COLO668 (cell line): Measurements from ENCODE around the gene EXO5.
"Not testable (repeated sequence)": the region's sequence is repeated elsewhere in the genome, so short reads cannot be mapped to it uniquely, and the experiment has no call there.

ENCODE experiments used
- DNase-seq: peaks from one replicate; lab custom pipeline; 2025; ENCODE audit not compliant: unreplicated experiment; lab: John Stamatoyannopoulos, UW

EXO5 gene

GRCh38 chr1:40508375-40509341 is at the start of gene EXO5:
Gene EXO5, plus strand, starts transcription at chr1:40508767. Its CDS starts 5,778 bp downstream, at chr1:40514545.
- peak; percentile 100 for DNase-seq

GRCh38 chr1:40462956-40463590 is 45.5 kb upstream of the EXO5 start:
- DNase-seq, result no peak

- no peak for DNase-seq
Observed at GRCh38 chr1:40469327-40469726, 39.2 kb upstream of the EXO5 start.

- DNase-seq, result no peak
Observed at GRCh38 chr1:40475268-40475667, 33.3 kb upstream of the EXO5 start.

- DNase-seq, result peak; percentile 100
Observed at GRCh38 chr1:40476924-40477677, 31.5 kb upstream of the EXO5 start, which contains the start of gene ZFP69. Gene ZFP69, plus strand, starts transcription at chr1:40477290. Its CDS starts 2,072 bp downstream, at chr1:40479362.

- peak; percentile 100 for DNase-seq
Observed at GRCh38 chr1:40477678-40478053, 30.9 kb upstream of the EXO5 start.

- no peak for DNase-seq
Observed at GRCh38 chr1:40478276-40478675, 30.3 kb upstream of the EXO5 start.

GRCh38 chr1:40479156-40479555 is 29.4 kb upstream of the EXO5 start:
- no peak for DNase-seq

GRCh38 chr1:40495315-40495903 is 13.2 kb upstream of the EXO5 start:
- DNase-seq, result no peak

GRCh38 chr1:40502651-40503050 is 5.9 kb upstream of the EXO5 start:
- DNase-seq, result not testable (repeated sequence)

GRCh38 chr1:40507973-40508372 is 594 bp upstream of the EXO5 start:
- DNase-seq, result no peak

- DNase-seq, result no peak
Observed at GRCh38 chr1:40519517-40519916, 10.9 kb downstream of the EXO5 start.

- DNase-seq, result no peak
Observed at GRCh38 chr1:40530735-40531380, 22.3 kb downstream of the EXO5 start.

GRCh38 chr1:40531381-40532061 is 23.0 kb downstream of the EXO5 start, which contains the start of gene ZNF684:
Gene ZNF684, plus strand, starts transcription at chr1:40531637. Its CDS starts 1,530 bp downstream, at chr1:40533167.
- peak; percentile 100 for DNase-seq

GRCh38 chr1:40532062-40532389 is 23.5 kb downstream of the EXO5 start:
- no peak for DNase-seq

GRCh38 chr1:40532844-40533424 is 24.4 kb downstream of the EXO5 start:
- peak; percentile 100 for DNase-seq

GRCh38 chr1:40534589-40534988 is 26.0 kb downstream of the EXO5 start:
- DNase-seq, result no peak

- no peak for DNase-seq
Observed at GRCh38 chr1:40535732-40536131, 27.2 kb downstream of the EXO5 start.

- no peak for DNase-seq
Observed at GRCh38 chr1:40539338-40539737, 30.8 kb downstream of the EXO5 start.

- no peak for DNase-seq
Observed at GRCh38 chr1:40546957-40547356, 38.4 kb downstream of the EXO5 start.
